HCT116 (cell line): ENCODE measurements around the gene ENTHD1. TPM values are rescaled to one million over a fixed set of nuclear protein-coding genes. Genes with fewer than 3 reads are reported as not detected.

Experiments
- ATAC-seq: fragments of 200-7000 bp; cut with Tn5 transposase; 2 replicates; pipeline ENCODE4 v1.9.1; 2020; ENCODE audit warnings: mild to moderate bottlenecking, moderate library complexity
- BruUV-seq: library from RNA; stranded (reverse); fragments of 400-500 nt; replicated peaks from 2 replicates; lab custom pipeline; 2021; lab: Mats Ljungman, UMichigan
- CTCF ChIA-PET: fragments of 300-600 bp; sonication (Branson Sonifier 250); formaldehyde crosslinking; loops from one replicate; lab custom pipeline; 2021; ENCODE audit warnings: antibody characterized with exemption; lab: Charles Lee
- POLR2A ChIA-PET: fragments of 300-600, 350-600 bp; sonication (Branson Sonifier 250); formaldehyde crosslinking; loops from one replicate; lab custom pipeline; 2021; ENCODE audit warnings: antibody characterized with exemption; lab: Charles Lee
- RAD21 ChIA-PET, 2 experiments: fragments of 300-600 bp; sonication (Branson Sonifier 250); formaldehyde crosslinking; loops; one replicate each; lab custom pipeline; 2023; ENCODE audit warnings: low total read pairs in 2 of 2; ENCODE audit not compliant: uncharacterized antibody in 2 of 2, unreplicated experiment in 2 of 2, low non-redundant PET in 1 of 2; lab: Charles Lee
- DNase-seq: peaks from one replicate; pipeline ENCODE4 v3.0.0-alpha.2; 2010; ENCODE audit warnings: low read depth, low spot score
- H2AFZ ChIP-seq: fragments of 200-600 bp; shearing (Covaris generic), sonication (generic); 2 replicates; pipeline ENCODE4 v1.6.1; 2017; ENCODE audit warnings: low read depth, mixed run types, mixed read lengths, antibody characterized with exemption, low read length; ENCODE audit not compliant: poor library complexity, severe bottlenecking
- H3K27ac ChIP-seq: 2 replicates; pipeline ENCODE4 v1.5.1; 2012; ENCODE audit warnings: low read depth, low read length
- H3K27me3 ChIP-seq: fragments of 200-600 bp; sonication (generic); 2 replicates; pipeline ENCODE4 v1.6.1; 2016; ENCODE audit warnings: mixed run types, low read length, mixed read lengths; ENCODE audit not compliant: insufficient read depth
- H3K36me3 ChIP-seq, 2 experiments: fragments of 200-500 bp in 1 of 2; fragments of 200-600 bp in 1 of 2; sonication (Bioruptor generic) in 1 of 2; sonication (generic) in 1 of 2; 2 replicates each; pipeline versions ENCODE4 v1.5.1 to v1.6.1; 2014 to 2016; ENCODE audit warnings: low read length in 2 of 2, inconsistent platforms in 1 of 2, mixed read lengths in 1 of 2, mixed run types in 1 of 2; ENCODE audit not compliant: insufficient read depth in 2 of 2, control insufficient read depth in 1 of 2
- H3K4me1 ChIP-seq, 2 experiments: fragments of 200-600 bp in 1 of 2; sonication (generic) in 1 of 2; 2 replicates each; pipeline versions ENCODE4 v1.5.1 to v1.6.1; 2012 to 2017; ENCODE audit warnings: low read length in 2 of 2, inconsistent platforms in 1 of 2, mild to moderate bottlenecking in 1 of 2, mixed read lengths in 1 of 2, mixed run types in 1 of 2, moderate library complexity in 1 of 2; ENCODE audit not compliant: insufficient read depth in 2 of 2, control insufficient read depth in 1 of 2
- H3K4me2 ChIP-seq: fragments of 200-600 bp; sonication (generic); 2 replicates; pipeline ENCODE4 v1.6.1; 2017; ENCODE audit warnings: mixed run types, low read length, mixed read lengths
- H3K4me3 ChIP-seq, 2 experiments: fragments of 200-600 bp in 1 of 2; sonication (generic) in 1 of 2; replicated peaks in 1 of 2; 2 replicates each; pipeline ENCODE4 v1.5.1; 2011 to 2016; ENCODE audit warnings: low read length in 2 of 2, control low read depth in 1 of 2, low read depth in 1 of 2, mild to moderate bottlenecking in 1 of 2, mixed read lengths in 1 of 2, mixed run types in 1 of 2
- H3K79me2 ChIP-seq: fragments of 200-600 bp; sonication (generic); 2 replicates; pipeline ENCODE4 v1.6.1; 2017; ENCODE audit warnings: mild to moderate bottlenecking, mixed run types, low read length, moderate library complexity, mixed read lengths; ENCODE audit not compliant: insufficient read depth
- H3K9ac ChIP-seq: fragments of 200-600 bp; sonication (generic); 2 replicates; pipeline ENCODE4 v1.6.1; 2016; ENCODE audit warnings: low read length, mixed read lengths
- H3K9me2 ChIP-seq: fragments of 200-600 bp; sonication (generic), shearing (Covaris generic); 2 replicates; pipeline ENCODE4 v1.6.1; 2017; ENCODE audit warnings: mixed run types, mild to moderate bottlenecking, moderate library complexity; ENCODE audit not compliant: insufficient read depth
- H3K9me3 ChIP-seq, 2 experiments: fragments of 200-500 bp in 1 of 2; fragments of 200-600 bp in 1 of 2; sonication (Bioruptor generic) in 1 of 2; sonication (generic) in 1 of 2; 2 replicates each; pipeline ENCODE4 v1.6.1; 2014 to 2017; ENCODE audit warnings: low read length in 2 of 2, mixed read lengths in 2 of 2, inconsistent platforms in 1 of 2, low read depth in 1 of 2, mild to moderate bottlenecking in 1 of 2, mixed run types in 1 of 2, moderate library complexity in 1 of 2; ENCODE audit not compliant: control insufficient read depth in 1 of 2, insufficient read depth in 1 of 2
- H4K20me1 ChIP-seq: fragments of 200-600 bp; sonication (generic), shearing (Covaris generic); 2 replicates; pipeline ENCODE4 v1.6.1; 2017; ENCODE audit warnings: mixed run types, mild to moderate bottlenecking, moderate library complexity; ENCODE audit not compliant: insufficient read depth
- EGR1 ChIP-seq: IDR thresholded peaks from 2 replicates; pipeline ENCODE4 v1.6.1; 2012; ENCODE audit warnings: low read depth
- EZH2 ChIP-seq: fragments of 200-600 bp; sonication (generic); IDR thresholded peaks from 2 replicates; pipeline ENCODE4 v1.6.1; 2017; ENCODE audit warnings: antibody characterized with exemption, mixed run types
- EZH2phosphoT487 ChIP-seq: fragments of 200-600 bp; IDR thresholded peaks from 2 replicates; pipeline ENCODE4 v1.6.1; 2018; ENCODE audit warnings: antibody characterized with exemption, borderline replicate concordance
- JUND ChIP-seq: IDR thresholded peaks from 2 replicates; pipeline ENCODE4 v1.6.1; 2012
- POLR2AphosphoS5 ChIP-seq: IDR thresholded peaks from 2 replicates; pipeline ENCODE4 v1.6.1; 2011; ENCODE audit warnings: mild to moderate bottlenecking, low read depth, low read length, moderate library complexity
- SIN3A ChIP-seq: IDR thresholded peaks from 2 replicates; pipeline ENCODE4 v1.6.1; 2012; ENCODE audit warnings: low read depth
- SRF ChIP-seq: IDR thresholded peaks from 2 replicates; pipeline ENCODE4 v1.6.1; 2012; ENCODE audit warnings: low read depth
- YY1 ChIP-seq: IDR thresholded peaks from 2 replicates; pipeline ENCODE4 v1.6.1; 2011; ENCODE audit warnings: low read length, low read depth, moderate library complexity, mild to moderate bottlenecking; ENCODE audit not compliant: insufficient replicate concordance; ENCODE audit errors: extremely low read depth
- ZBTB33 ChIP-seq: IDR thresholded peaks from 2 replicates; pipeline ENCODE4 v1.6.1; 2011; ENCODE audit warnings: mild to moderate bottlenecking, low read length, moderate library complexity; ENCODE audit not compliant: insufficient replicate concordance; ENCODE audit errors: extremely low read depth
- ZFX ChIP-seq: fragments of 450-650 bp; IDR thresholded peaks from 2 replicates; pipeline ENCODE4 v1.6.1; 2017
- ZNF274 ChIP-seq: fragments of 200-500 bp; sonication (Bioruptor generic); IDR thresholded peaks from 2 replicates; pipeline ENCODE4 v1.6.1; 2014; ENCODE audit warnings: mild to moderate bottlenecking, low read depth, low read length, inconsistent platforms
- intact Hi-C: fragments of 100-400 bp; cut with micrococcal nuclease; formaldehyde crosslinking; loops from 2 replicates; pipeline ENCODE4 v1.10.0; 2022
- total RNA-seq: library from RNA; stranded (reverse); gene quantifications from one replicate; pipeline ENCODE4 v1.2.1, GENCODE V29; 2021; ENCODE audit not compliant: unreplicated experiment
- TF ChIP-seq, protein P1 (sequence below): IDR thresholded peaks from 2 replicates; pipeline ENCODE4 v1.6.1; 2012
- TF ChIP-seq, protein P2 (sequence below): IDR thresholded peaks from 2 replicates; pipeline ENCODE4 v1.6.1; 2012
- TF ChIP-seq, protein P3 (sequence below): IDR thresholded peaks from 2 replicates; pipeline ENCODE4 v1.6.1; 2012; ENCODE audit warnings: low read depth

ENTHD1 gene
- total RNA-seq, 1 experiment from 2014 or later = not detected

- H3K79me2 ChIP-seq = no peaks in the 10 kb centered on the region
- TF ChIP-seq SIN3A (no peak), JUND (no peak), POLR2AphosphoS5 (no peak), EZH2 (no peak), SRF (no peak), EZH2phosphoT487 (no peak)
- TF ChIP-seq, protein P1, sequence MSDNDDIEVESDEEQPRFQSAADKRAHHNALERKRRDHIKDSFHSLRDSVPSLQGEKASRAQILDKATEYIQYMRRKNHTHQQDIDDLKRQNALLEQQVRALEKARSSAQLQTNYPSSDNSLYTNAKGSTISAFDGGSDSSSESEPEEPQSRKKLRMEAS = no peak
- TF ChIP-seq, protein P2, sequence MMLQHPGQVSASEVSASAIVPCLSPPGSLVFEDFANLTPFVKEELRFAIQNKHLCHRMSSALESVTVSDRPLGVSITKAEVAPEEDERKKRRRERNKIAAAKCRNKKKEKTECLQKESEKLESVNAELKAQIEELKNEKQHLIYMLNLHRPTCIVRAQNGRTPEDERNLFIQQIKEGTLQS = no peak
- TF ChIP-seq, all 23 proteins: peak for 0
- Histone ChIP-seq H3K27ac (no peak overlapping the region), H3K9me2 (no peaks in the 10 kb centered on the region), H3K9me3 (no peaks in the 10 kb centered on the region), H3K27me3 (peaks cover 65% of the 10 kb centered on the region), H3K36me3 (no peaks in the 10 kb centered on the region), H3K4me2 (no peak overlapping the region), H3K4me1 (no peaks in the 10 kb centered on the region), H3K4me3 (no peak overlapping the region), H3K9ac (no peak overlapping the region), H4K20me1 (no peaks in the 10 kb centered on the region), H2AFZ (no peak overlapping the region)
- POLR2A ChIA-PET = no interaction called here
- no peak for ATAC-seq
- CTCF ChIA-PET = interaction anchor here (0.5 kb wide), 1 partner anchor 363 kb away, joined by 3 read pairs; no protein-coding TSS in a partner anchor
- intact Hi-C loops = loop anchor here (10.0 kb wide), 1 partner anchor 180 kb away; no protein-coding TSS in a partner anchor
- DNase-seq = no peak
- no TSS peak for BruUV-seq
- RAD21 ChIA-PET = no interaction called here
Measured at GRCh38 chr22:39805117-39805516, 88.4 kb downstream of the ENTHD1 start.

GRCh38 chr22:39802682-39803081 lies 90.9 kb downstream of the ENTHD1 start:
- RAD21 ChIA-PET = no interaction called here
- H3K4me3 ChIP-seq = no peak overlapping the region
- no peaks in the 10 kb centered on the region for H3K9me2 ChIP-seq
- CTCF ChIA-PET = no interaction called here
- intact Hi-C loops = loop anchor here (10.0 kb wide), 1 partner anchor 178 kb away; no protein-coding TSS in a partner anchor
- H3K27me3 ChIP-seq = peaks cover 52% of the 10 kb centered on the region
- H2AFZ ChIP-seq = no peak overlapping the region
- no TSS peak for BruUV-seq
- POLR2A ChIA-PET = no interaction called here
- no peak overlapping the region for H3K27ac ChIP-seq
- no peak overlapping the region for H3K9ac ChIP-seq
- H3K4me2 ChIP-seq = no peak overlapping the region
- no peaks in the 10 kb centered on the region for H3K79me2 ChIP-seq
- peaks cover 0 to 4% of the 10 kb centered on the region in 2 experiments; a peak in 1 of 4 replicates for H3K9me3 ChIP-seq
- no peaks in the 10 kb centered on the region for H3K36me3 ChIP-seq
- no peak for ATAC-seq
- DNase-seq = no peak
- H3K4me1 ChIP-seq = no peaks in the 10 kb centered on the region
- H4K20me1 ChIP-seq = no peaks in the 10 kb centered on the region
- TF ChIP-seq EGR1 (no peak), YY1 (no peak), POLR2AphosphoS5 (no peak), EZH2 (no peak), ZFX (no peak), ZNF274 (no peak), ZBTB33 (no peak), JUND (no peak)
- TF ChIP-seq, protein P3, sequence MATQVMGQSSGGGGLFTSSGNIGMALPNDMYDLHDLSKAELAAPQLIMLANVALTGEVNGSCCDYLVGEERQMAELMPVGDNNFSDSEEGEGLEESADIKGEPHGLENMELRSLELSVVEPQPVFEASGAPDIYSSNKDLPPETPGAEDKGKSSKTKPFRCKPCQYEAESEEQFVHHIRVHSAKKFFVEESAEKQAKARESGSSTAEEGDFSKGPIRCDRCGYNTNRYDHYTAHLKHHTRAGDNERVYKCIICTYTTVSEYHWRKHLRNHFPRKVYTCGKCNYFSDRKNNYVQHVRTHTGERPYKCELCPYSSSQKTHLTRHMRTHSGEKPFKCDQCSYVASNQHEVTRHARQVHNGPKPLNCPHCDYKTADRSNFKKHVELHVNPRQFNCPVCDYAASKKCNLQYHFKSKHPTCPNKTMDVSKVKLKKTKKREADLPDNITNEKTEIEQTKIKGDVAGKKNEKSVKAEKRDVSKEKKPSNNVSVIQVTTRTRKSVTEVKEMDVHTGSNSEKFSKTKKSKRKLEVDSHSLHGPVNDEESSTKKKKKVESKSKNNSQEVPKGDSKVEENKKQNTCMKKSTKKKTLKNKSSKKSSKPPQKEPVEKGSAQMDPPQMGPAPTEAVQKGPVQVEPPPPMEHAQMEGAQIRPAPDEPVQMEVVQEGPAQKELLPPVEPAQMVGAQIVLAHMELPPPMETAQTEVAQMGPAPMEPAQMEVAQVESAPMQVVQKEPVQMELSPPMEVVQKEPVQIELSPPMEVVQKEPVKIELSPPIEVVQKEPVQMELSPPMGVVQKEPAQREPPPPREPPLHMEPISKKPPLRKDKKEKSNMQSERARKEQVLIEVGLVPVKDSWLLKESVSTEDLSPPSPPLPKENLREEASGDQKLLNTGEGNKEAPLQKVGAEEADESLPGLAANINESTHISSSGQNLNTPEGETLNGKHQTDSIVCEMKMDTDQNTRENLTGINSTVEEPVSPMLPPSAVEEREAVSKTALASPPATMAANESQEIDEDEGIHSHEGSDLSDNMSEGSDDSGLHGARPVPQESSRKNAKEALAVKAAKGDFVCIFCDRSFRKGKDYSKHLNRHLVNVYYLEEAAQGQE = no peak
- TF ChIP-seq, protein P2 = no peak
